Ishikawa (cell line): ENCODE results near the gene S100A14.

Experiments used
- CEBPB ChIP-seq: IDR thresholded peaks from 2 replicates; pipeline ENCODE4 v1.6.1; 2012
- CREB1 ChIP-seq: IDR thresholded peaks from 2 replicates; pipeline ENCODE4 v1.6.1; 2012; ENCODE audit warnings: low read depth
- EGR1 ChIP-seq: IDR thresholded peaks from 2 replicates; pipeline ENCODE4 v1.6.1; 2012
- EP300 ChIP-seq: IDR thresholded peaks from 2 replicates; pipeline ENCODE4 v1.6.1; 2012; ENCODE audit warnings: borderline replicate concordance
- FOXM1 ChIP-seq: IDR thresholded peaks from 2 replicates; pipeline ENCODE4 v1.6.1; 2012; ENCODE audit warnings: low read depth, borderline replicate concordance
- MAX ChIP-seq: IDR thresholded peaks from 2 replicates; pipeline ENCODE4 v1.6.1; 2012
- NFIC ChIP-seq: IDR thresholded peaks from 2 replicates; pipeline ENCODE4 v1.6.1; 2012
- RAD21 ChIP-seq: IDR thresholded peaks from 2 replicates; pipeline ENCODE4 v1.6.1; 2012; ENCODE audit warnings: low read depth
- REST ChIP-seq: IDR thresholded peaks from 2 replicates; pipeline ENCODE4 v1.6.1; 2012; ENCODE audit warnings: low read depth, mild to moderate bottlenecking
- TAF1 ChIP-seq: IDR thresholded peaks from 2 replicates; pipeline ENCODE4 v1.6.1; 2012; ENCODE audit warnings: low read depth, mild to moderate bottlenecking
- TCF12 ChIP-seq: IDR thresholded peaks from 2 replicates; pipeline ENCODE4 v1.6.1; 2012; ENCODE audit warnings: low read depth
- TEAD4 ChIP-seq: IDR thresholded peaks from 2 replicates; pipeline ENCODE4 v1.6.1; 2012
- USF1 ChIP-seq: IDR thresholded peaks from 2 replicates; pipeline ENCODE4 v1.6.1; 2012
- YY1 ChIP-seq: IDR thresholded peaks from 2 replicates; pipeline ENCODE4 v1.6.1; 2012; ENCODE audit warnings: low read depth
- ZBTB7A ChIP-seq: IDR thresholded peaks from 2 replicates; pipeline ENCODE4 v1.6.1; 2012; ENCODE audit warnings: low read depth

S100A14 gene

GRCh38 chr1:153599847-153600246, 16.3 kb downstream of the S100A14 start:
- TF ChIP-seq EGR1 (no peak), EP300 (no peak), TAF1 (no peak), NFIC (no peak), ZBTB7A (no peak), FOXM1 (no peak), USF1 (no peak), TEAD4 (no peak), CEBPB (no peak), YY1 (no peak), RAD21 (no peak), TCF12 (no peak), MAX (no peak), CREB1 (no peak), REST (no peak)

GRCh38 chr1:153598309-153599172, 17.6 kb downstream of the S100A14 start:
- TF ChIP-seq REST (no peak), RAD21 (no peak), CEBPB (no peak), FOXM1 (no peak), ZBTB7A (no peak), USF1 (no peak), CREB1 (no peak), TAF1 (no peak), EP300 (no peak), NFIC (no peak), MAX (no peak), TEAD4 (no peak)

GRCh38 chr1:153597206-153597605, 18.9 kb downstream of the S100A14 start:
- TF ChIP-seq TCF12 (no peak), NFIC (no peak), EP300 (no peak), TAF1 (no peak), RAD21 (no peak), MAX (no peak), FOXM1 (no peak), USF1 (no peak), ZBTB7A (no peak), TEAD4 (no peak)

GRCh38 chr1:153592748-153593147, 23.4 kb downstream of the S100A14 start:
- TF ChIP-seq ZBTB7A = no peak
- no peak for TF ChIP-seq REST
- TF ChIP-seq USF1 = no peak
- TF ChIP-seq CEBPB = no peak
- no peak for TF ChIP-seq NFIC
- no peak for TF ChIP-seq CREB1
- no peak for TF ChIP-seq TEAD4
- TF ChIP-seq FOXM1 = no peak
- no peak for TF ChIP-seq TAF1
- no peak for TF ChIP-seq EP300
- no peak for TF ChIP-seq RAD21
- no peak for TF ChIP-seq YY1
- no peak for TF ChIP-seq EGR1
- TF ChIP-seq TCF12 = no peak
- no peak for TF ChIP-seq MAX
